HepG2 (cell line): ENCODE results near the gene PPM1E.

ENCODE experiments used
- BRCA1 ChIP-seq: sonication (generic); formaldehyde crosslinking; IDR thresholded peaks from 2 replicates; pipeline ENCODE4 v1.4.0; 2020; ENCODE audit warnings: missing genetic modification reagents
- GABPA ChIP-seq, 2 experiments: IDR thresholded peaks; 2 replicates each; pipeline ENCODE4 v1.6.1; 2011 to 2016; ENCODE audit warnings: low read depth in 2 of 2, low read length in 1 of 2, missing biosample characterization in 1 of 2, missing genetic modification characterization in 1 of 2
- HMG20B ChIP-seq: conservative IDR thresholded peaks from 2 replicates; pipeline ENCODE4 v1.6.1; 2016; ENCODE audit warnings: missing genetic modification reagents, missing compliant biosample characterization
- HNRNPK ChIP-seq: fragments of 200-400 bp; formaldehyde crosslinking; IDR thresholded peaks from 2 replicates; pipeline ENCODE4 v1.6.1; 2018; ENCODE audit warnings: low read length, low read depth, moderate library complexity, mild to moderate bottlenecking; ENCODE audit not compliant: poor library complexity, severe bottlenecking
- U2AF2 ChIP-seq: fragments of 200-400 bp; formaldehyde crosslinking; IDR thresholded peaks from 2 replicates; pipeline ENCODE4 v1.6.1; 2017; ENCODE audit warnings: low read depth, mild to moderate bottlenecking, low read length
- ZNF138 ChIP-seq: sonication (generic); formaldehyde crosslinking; IDR thresholded peaks from 2 replicates; pipeline ENCODE4 v1.5.0; 2020; ENCODE audit warnings: mild to moderate bottlenecking, low read depth, missing genetic modification reagents
- ZNF510 ChIP-seq: sonication (generic); formaldehyde crosslinking; IDR thresholded peaks from 2 replicates; pipeline ENCODE4 v1.4.0; 2020; ENCODE audit warnings: low read depth, mild to moderate bottlenecking, missing genetic modification reagents
- ZNF720 ChIP-seq: sonication (generic); formaldehyde crosslinking; IDR thresholded peaks from 2 replicates; pipeline ENCODE4 v1.4.0; 2020; ENCODE audit warnings: missing genetic modification reagents
- TF ChIP-seq, protein P1 (sequence below): IDR thresholded peaks from 2 replicates; pipeline ENCODE4 v1.6.1; 2012; ENCODE audit warnings: low read depth, low read length, improper control_type of control experiment

DNA sequence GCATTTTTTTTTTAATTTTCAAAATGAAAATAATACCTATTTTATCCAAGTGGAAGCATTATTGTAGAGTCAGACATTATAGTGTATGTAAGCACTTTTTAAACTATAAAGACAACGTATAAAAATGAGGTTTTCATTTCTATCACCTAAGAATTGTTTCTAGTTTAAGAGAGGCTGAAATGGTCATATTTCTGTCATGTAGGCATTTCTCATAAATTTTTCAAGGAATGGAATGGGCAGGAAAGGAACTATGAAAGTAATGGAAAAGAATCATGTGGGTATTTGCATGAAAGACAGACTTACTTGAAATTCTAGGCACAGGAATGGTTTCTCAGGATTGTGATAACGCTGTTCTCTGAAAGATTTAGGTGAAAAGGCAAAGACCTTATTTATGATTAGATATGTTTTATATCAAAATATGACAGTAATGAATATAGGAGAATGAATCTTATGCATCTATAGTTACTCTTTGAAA, 67.4 kb downstream of the PPM1E start:
- TF ChIP-seq ZNF138 (no peak), ZNF720 (CRISPR knock-in tag) (no peak), GABPA (IDR thresholded peaks at IDR 0.05; ENCODE audit: low read depth, low read length) (no peak), GABPA (CRISPR knock-in tag; IDR thresholded peaks at IDR 0.05; ENCODE audit: low read depth) (no peak), BRCA1 (no peak), HMG20B (CRISPR knock-in tag) (no peak), ZNF510 (CRISPR knock-in tag) (no peak), HNRNPK (no peak), U2AF2 (no peak)
- TF ChIP-seq, protein P1, sequence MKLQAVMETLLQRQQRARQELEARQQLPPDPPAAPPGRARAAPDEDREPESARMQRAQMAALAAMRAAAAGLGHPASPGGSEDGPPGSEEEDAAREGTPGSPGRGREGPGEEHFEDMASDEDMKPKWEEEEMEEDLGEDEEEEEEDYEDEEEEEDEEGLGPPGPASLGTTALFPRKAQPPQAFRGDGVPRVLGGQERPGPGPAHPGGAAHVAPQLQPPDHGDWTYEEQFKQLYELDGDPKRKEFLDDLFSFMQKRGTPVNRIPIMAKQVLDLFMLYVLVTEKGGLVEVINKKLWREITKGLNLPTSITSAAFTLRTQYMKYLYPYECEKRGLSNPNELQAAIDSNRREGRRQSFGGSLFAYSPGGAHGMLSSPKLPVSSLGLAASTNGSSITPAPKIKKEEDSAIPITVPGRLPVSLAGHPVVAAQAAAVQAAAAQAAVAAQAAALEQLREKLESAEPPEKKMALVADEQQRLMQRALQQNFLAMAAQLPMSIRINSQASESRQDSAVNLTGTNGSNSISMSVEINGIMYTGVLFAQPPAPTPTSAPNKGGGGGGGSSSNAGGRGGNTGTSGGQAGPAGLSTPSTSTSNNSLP: no peak
